NCI-H526 treated with DMSO at 0.1 percent for 48 hours (cell line): ENCODE data around the gene TPI1.
"Not testable (repeated sequence)": the region's sequence is repeated elsewhere in the genome, so short reads cannot be mapped to it uniquely, and the experiment has no call there.

Experiments used
- DNase-seq: peaks from one replicate; lab custom pipeline; 2025; lab: John Stamatoyannopoulos, UW

TPI1 gene

DNA sequence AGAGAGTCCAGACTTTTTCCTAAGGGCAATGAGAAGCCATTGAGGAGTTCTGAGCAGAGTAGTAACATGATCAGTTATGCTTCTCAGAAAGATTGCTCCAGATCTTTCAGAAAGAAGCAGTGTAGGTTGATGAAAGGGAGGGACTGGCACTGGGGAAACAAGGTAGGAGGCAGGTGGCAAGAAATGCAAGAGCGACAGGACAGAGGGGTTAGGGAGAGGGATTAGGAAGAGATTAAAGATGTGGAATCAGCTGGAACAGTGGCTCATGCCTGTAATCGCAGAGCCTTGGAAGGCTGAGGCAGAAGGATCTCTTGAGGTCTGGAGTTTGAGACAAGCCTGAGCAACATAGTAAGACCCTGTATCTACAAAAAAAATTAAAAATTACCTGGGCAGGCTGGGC, 19.7 kb upstream of the TPI1 start:
- DNase-seq = no peak

DNA sequence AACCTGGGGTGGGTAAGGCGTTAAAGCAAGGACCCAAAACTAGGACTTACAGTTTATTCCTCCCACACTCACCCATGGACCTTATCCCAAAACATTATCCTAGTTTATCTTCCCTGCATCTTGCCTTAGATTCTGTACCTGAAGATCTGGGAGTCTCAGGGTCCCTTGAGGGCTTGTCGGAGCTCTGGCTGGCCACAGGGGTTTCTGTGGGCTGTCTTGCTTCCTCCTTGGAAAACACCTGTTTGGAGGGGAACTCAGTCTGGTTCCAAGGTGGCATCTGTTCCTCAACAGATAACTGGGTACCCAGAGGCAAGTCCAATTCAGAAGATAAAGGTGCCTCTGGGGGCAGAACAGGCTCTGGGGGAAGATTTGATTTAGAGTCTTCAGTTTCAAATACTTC, 17.9 kb upstream of the TPI1 start:
- no peak for DNase-seq

DNA sequence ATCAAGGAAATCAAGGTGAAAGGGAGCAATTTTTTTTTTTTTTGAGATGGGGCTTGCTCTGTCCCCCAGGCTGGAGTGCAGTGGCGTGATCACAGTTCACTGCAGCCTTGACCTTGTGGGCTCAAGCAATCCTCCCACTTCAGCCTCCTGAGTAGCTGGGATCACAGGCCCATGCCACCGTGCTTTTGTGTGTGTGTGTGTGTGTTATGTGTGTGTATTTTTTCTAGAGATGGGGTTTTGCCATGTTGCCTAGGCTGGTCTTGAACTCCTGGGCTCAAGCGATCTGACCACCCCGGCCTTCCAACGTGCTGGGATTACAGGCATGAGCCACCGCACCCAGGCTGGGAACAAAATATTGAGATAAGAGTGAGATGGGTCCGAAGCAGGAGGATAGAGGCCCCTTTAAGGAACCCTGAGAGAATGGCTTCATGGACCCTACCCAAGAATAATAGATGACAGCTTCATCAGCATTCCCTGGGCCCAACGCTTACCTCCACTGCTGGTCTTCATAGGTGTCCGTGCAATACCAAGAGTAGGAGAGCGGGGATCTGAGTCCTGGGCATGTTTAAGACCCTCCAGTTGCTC, 17.3 kb upstream of the TPI1 start:
- DNase-seq = no peak

GRCh38 chr12:6850796-6851152, 16.6 kb upstream of the TPI1 start:
- DNase-seq = no peak

- DNase-seq = peak; percentile 96
Observed at GRCh38 chr12:6851153-6851920, 16.0 kb upstream of the TPI1 start, which contains the start of gene CDCA3. TSS of gene CDCA3 (minus strand) at chr12:6851286. CDS start at chr12:6850952, 334 bp downstream.

GRCh38 chr12:6851921-6852650, 15.2 kb upstream of the TPI1 start, which contains the start of gene USP5:
TSS of gene USP5 (plus strand) at chr12:6852150. CDS start at chr12:6852180, 30 bp downstream.
- peak; percentile 98 for DNase-seq

DNA sequence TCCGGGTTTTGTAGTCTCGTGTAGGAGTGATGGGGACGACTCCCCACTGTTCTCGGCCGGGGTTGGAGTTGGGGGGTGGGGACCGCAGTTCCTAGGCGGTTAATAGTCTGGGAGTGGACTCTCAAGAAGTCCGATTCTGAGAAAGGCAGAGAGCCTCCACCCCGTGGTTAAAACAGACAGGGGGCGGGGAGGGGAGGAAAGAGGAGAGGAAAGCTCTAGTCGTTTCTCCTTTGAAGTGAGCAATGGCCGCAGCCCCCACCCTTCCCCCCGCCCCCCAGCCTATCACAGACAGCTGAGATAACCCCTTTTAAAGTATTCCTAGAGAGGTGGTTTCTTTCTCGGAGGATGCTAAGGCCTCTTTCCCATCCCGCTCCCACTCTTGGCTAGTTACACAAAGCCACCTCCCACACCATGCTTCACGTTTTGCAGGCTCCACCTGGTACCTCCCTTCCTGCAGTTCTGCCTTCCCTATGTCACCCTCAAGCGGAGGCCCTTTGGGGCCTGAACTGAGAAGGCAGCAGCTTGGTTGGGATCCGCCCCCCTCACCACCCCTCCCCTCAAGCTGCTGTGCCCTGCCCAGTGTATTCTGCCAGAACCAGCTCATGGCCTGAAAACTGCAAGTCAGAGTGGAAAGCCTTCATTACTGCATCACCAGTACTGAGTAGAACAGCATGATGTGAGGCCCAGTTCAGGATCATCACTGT, 14.5 kb upstream of the TPI1 start:
- DNase-seq = no peak

DNA sequence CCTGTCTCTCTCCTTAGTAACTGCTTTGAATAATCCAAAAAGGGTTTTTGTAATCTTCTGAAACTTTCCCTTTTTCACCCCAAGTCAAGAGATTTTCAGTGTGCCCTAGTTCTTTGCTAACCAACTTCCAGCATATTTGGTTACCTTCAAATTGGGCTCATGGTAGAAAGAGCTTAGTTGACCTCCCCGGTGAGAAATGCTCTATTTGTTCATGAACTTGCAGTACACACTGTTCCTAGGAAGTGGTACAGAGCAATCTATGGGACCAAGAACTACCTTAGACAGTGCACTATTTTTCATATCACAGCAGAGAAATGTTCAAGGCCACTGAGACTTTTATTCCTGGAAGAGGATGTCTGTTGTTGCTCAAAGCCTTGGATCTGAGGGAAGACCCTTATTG, 13.7 kb upstream of the TPI1 start:
- DNase-seq = no peak

DNA sequence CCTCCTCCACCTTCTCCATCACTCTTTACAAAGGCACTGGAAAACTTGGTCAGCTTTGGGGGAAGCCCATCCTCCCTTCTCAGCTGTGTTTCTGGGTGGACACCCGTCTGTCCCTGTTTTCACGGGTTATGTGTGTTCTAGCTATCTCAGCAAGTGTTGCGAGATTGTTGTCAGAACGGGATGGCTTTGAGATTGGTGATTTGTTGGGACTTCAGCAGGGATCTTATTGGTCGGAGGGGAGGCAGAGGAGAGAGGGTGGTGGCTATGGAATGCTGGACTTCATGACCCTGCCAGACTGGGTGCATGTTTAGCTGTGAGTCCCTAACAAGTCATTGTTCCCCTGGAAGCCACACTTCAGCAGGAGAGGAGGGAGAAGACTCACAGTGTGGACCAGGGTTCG, 13.3 kb upstream of the TPI1 start:
- DNase-seq = no peak

GRCh38 chr12:6855322-6855721, 12.0 kb upstream of the TPI1 start:
- DNase-seq = no peak

DNA sequence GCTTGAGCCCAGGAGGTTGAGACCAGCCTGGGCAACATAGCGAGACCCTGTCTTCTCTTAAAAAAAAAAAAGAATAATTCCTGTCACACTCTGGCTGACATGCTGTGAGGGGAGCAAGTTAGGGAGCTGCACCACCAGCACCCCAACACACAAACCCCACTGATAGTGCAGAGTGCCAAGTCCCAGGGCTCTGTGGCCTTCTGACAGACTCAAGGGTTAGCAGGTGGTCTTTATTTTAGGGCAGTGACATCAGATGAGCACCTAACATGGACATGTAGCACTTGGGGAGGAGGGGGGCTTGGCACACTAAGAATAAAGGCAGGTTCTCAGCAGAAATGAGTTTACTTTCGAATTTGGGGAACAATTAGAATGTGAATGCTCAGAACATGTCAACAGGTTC, 8.5 kb upstream of the TPI1 start:
- no peak for DNase-seq

- DNase-seq = no peak
Observed at GRCh38 chr12:6860116-6860515, 7.2 kb upstream of the TPI1 start.

DNA sequence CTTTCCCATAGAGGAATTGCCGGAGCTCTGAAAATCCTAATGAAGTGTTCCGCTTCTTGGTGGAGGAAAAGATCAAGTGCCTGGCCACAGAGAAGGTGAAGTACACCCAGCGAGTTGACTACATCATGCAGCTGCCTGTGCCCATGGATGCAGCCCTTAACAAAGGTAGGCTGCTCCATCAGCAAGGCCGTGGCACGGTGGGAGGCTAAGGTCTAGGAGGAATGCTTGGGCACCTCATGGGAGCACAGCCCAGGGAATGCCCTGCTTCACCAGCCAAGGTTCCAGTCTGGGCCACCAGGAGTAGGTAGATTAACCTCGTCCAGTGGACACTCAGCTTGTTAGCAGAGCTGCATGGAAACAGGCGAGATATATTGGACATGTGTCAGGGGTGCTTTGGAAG, 6.4 kb upstream of the TPI1 start:
- no peak for DNase-seq

DNA sequence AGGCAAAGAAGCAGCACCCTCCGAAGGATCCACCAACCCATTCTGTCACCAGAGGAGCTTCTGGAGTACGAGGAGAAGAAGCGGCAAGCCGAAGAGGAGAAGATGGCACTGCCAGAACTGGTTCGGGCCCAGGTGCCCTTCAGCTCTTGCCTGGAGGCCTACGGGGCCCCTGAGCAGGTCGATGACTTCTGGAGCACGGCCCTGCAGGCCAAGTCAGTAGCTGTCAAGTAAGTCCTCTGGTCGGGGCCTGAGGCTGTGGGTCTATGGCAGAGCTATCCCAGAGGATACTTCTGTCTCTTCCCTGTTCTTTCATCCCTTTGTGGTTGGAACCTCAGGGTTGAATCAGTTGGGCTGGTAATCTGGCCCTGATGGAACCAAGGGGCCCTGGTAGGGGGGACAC, 5.9 kb upstream of the TPI1 start:
- DNase-seq = no peak

DNA sequence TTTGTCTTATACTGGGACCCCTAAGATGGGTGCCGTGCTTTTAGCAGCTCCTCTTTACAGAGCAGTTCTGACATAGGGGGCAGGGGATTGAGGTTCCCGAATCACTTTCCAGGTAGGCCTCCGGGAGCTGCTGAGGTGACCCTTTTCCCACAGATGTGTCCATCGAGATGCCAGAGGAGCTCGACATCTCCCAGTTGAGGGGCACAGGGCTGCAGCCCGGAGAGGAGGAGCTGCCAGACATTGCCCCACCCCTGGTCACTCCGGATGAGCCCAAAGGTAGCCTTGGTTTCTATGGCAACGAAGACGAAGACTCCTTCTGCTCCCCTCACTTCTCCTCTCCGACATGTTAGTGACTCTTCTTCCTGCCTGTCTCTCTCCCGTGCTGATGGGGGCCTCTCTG, 4.3 kb upstream of the TPI1 start:
- DNase-seq = no peak

GRCh38 chr12:6863586-6864321, 3.6 kb upstream of the TPI1 start:
- DNase-seq = no peak

DNA sequence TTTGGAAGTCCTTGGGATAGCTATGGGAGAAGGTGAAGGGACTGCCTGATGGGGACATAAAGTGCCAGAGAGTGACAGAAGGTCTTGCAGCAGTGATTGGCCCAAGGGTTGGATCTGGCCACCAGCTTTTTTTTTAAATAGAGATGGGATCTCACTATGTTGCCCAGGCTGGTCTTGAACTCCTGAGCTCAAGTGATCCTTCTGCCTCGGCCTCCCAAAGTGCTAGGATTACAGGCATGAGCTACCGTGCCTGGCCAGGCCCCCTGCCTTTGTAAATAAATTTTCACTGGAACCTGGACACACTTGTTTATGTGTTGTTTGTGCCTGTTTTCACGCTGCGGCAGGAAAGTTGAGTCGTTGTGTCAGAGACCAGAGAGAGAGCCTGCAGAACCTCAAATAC, 2.0 kb upstream of the TPI1 start:
- not testable (repeated sequence) for DNase-seq

DNA sequence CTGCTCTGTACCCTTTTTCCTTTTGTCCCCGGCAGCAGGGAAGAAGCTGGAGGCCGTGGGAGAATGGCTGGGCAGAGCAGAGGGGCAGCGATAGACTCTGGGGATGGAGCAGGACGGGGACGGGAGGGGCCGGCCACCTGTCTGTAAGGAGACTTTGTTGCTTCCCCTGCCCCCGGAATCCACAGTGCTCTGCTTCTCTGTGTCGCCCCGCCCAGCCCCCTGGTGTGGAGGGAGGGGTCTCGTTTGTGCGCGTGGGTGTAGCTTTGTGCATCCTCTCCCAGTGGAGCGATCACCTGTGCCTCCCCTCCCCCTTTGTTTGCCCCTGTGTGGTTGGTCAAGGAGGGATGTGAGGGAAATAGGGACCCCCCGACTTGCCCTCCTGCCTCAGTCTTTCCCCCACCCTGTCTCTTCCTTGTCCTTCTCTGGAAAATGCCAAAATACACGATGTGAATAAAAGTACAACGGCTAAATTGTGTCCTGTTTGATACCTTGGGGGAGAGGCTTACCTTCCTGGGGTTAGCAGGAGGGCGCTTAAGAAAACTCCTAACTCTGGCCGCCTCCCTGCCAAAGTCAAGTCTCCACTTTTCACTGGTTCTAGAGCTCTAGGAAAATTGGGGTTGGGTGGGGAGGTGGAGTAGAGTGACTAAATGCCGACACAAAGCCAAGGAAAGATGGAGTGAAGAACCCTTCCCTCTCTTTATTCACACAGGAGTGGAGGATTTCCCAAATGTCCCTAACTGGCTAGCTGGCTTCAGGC, 990 bp upstream of the TPI1 start:
- DNase-seq = no peak

- DNase-seq = no peak
Observed at GRCh38 chr12:6866920-6867412, 365 bp upstream of the TPI1 start.

- no peak for DNase-seq
Observed at GRCh38 chr12:6868211-6869048, 1.1 kb downstream of the TPI1 start.
